ACC112 (cell line): Measurements from ENCODE around the gene ABCC1.
"Not testable (repeated sequence)": the region's sequence is repeated elsewhere in the genome, so short reads cannot be mapped to it uniquely, and the experiment has no call there.

Experiments
- H2AFZ ChIP-seq: fragments of 200-600 bp; sonication (generic); one replicate; pipeline ENCODE4 v1.6.0; 2017; ENCODE audit warnings: antibody characterized with exemption, low read length; ENCODE audit not compliant: unreplicated experiment
- H3K27ac ChIP-seq: fragments of 200-600 bp; sonication (generic); 2 replicates; pipeline ENCODE4 v1.5.1; 2014; ENCODE audit warnings: low read depth, mild to moderate bottlenecking, antibody characterized with exemption, low read length, moderate library complexity
- H3K27me3 ChIP-seq: fragments of 200-600 bp; sonication (generic); 2 replicates; pipeline ENCODE4 v1.6.1; 2014; ENCODE audit warnings: mild to moderate bottlenecking, antibody characterized with exemption, low read length, moderate library complexity, mixed read lengths; ENCODE audit not compliant: insufficient read depth
- H3K36me3 ChIP-seq: fragments of 200-600 bp; sonication (generic); 2 replicates; pipeline ENCODE4 v1.6.1; 2016; ENCODE audit warnings: mild to moderate bottlenecking, antibody characterized with exemption, low read length, moderate library complexity, mixed read lengths; ENCODE audit not compliant: insufficient read depth
- H3K4me1 ChIP-seq: fragments of 200-600 bp; sonication (generic); one replicate; pipeline ENCODE4 v1.6.1; 2016; ENCODE audit warnings: low read length, mixed read lengths; ENCODE audit not compliant: insufficient read depth, unreplicated experiment, control insufficient read depth
- H3K4me3 ChIP-seq: fragments of 200-600 bp; sonication (generic); 2 replicates; pipeline ENCODE4 v1.5.1; 2014; ENCODE audit warnings: mild to moderate bottlenecking, low read depth, low read length
- H3K79me2 ChIP-seq: fragments of 200-600 bp; sonication (generic); one replicate; pipeline ENCODE4 v1.6.0; 2016; ENCODE audit warnings: low read length; ENCODE audit not compliant: control insufficient read depth, unreplicated experiment, insufficient read depth

ABCC1 gene

GRCh38 chr16:16099320-16099719 is 149.9 kb downstream of the ABCC1 start:
- no peak overlapping the region for H2AFZ ChIP-seq
- H3K4me1 ChIP-seq = peaks cover 8% of the 10 kb centered on the region
- no peak overlapping the region for H3K4me3 ChIP-seq
- peaks cover 11% of the 10 kb centered on the region for H3K79me2 ChIP-seq
- H3K27ac ChIP-seq = no peak overlapping the region
- no peaks in the 10 kb centered on the region for H3K27me3 ChIP-seq
- H3K36me3 ChIP-seq = peaks cover 40% of the 10 kb centered on the region

DNA sequence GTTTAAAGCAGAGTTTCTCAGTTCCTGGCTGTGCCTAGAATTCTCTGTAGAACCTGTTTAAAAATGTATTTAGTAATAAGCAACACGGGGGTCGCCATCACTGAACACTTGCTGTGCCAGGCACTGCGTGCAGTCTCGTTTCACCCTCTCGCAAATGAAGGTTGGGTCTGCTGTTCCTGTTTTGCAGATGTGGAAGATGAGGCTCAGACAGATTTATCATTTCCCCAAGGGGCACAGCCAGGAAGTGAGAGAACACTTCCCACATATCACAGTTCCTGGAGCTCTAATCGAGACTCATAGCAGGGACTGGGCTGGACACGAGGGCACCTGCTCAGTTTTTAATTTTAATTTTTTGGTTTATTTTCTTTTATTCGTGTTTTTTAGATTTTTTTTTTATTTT is 151.2 kb downstream of the ABCC1 start:
- H3K79me2 ChIP-seq = peaks cover 11% of the 10 kb centered on the region
- H3K27me3 ChIP-seq = no peaks in the 10 kb centered on the region
- H2AFZ ChIP-seq = no peak overlapping the region
- H3K4me1 ChIP-seq = peaks cover 8% of the 10 kb centered on the region
- H3K36me3 ChIP-seq = peaks cover 40% of the 10 kb centered on the region
- H3K27ac ChIP-seq = no peak overlapping the region
- no peak overlapping the region for H3K4me3 ChIP-seq

GRCh38 chr16:16101585-16101984 is 152.2 kb downstream of the ABCC1 start:
- Histone ChIP-seq H3K27ac (no peak overlapping the region), H3K4me1 (no peaks in the 10 kb centered on the region), H3K36me3 (peaks cover 35% of the 10 kb centered on the region)

DNA sequence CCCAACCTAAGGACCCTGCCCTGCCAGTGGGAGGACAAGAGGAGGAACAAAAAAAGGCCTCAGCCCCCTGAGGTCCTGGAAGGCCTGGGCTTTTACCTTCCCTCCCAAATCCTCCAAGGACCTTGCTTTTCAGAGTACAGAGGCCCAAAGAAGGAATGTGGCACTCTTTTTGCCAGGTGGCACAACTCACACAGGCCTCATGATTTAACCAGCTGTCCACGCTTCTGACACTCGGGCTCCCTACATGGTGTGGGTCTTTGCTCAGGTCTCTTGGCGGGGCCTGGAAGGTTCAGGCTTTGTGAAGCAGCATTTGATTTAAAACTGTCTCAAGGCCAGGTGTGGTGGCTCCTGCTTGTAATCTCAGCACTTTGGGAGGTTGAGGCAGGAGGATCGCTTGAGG is 153.3 kb downstream of the ABCC1 start:
- no peaks in the 10 kb centered on the region for H3K27me3 ChIP-seq
- no peak overlapping the region for H3K4me3 ChIP-seq
- no peak overlapping the region for H3K27ac ChIP-seq
- no peak overlapping the region for H2AFZ ChIP-seq
- H3K36me3 ChIP-seq = peaks cover 35% of the 10 kb centered on the region
- H3K79me2 ChIP-seq = peaks cover 7% of the 10 kb centered on the region
- H3K4me1 ChIP-seq = no peaks in the 10 kb centered on the region

More at GRCh38 chr16:16101585-16101984, 152.2 kb downstream of the ABCC1 start:
- H3K27me3 ChIP-seq = no peaks in the 10 kb centered on the region
- H2AFZ ChIP-seq = no peak overlapping the region
- peaks cover 11% of the 10 kb centered on the region for H3K79me2 ChIP-seq
- H3K4me3 ChIP-seq = no peak overlapping the region

- not testable (repeated sequence) for H3K79me2 ChIP-seq, H3K27ac ChIP-seq, H3K27me3 ChIP-seq, H3K4me1 ChIP-seq, H3K4me3 ChIP-seq, H2AFZ ChIP-seq
- H3K36me3 ChIP-seq = peaks cover 39% of the 10 kb centered on the region
Measured at GRCh38 chr16:16104132-16104803, 154.9 kb downstream of the ABCC1 start.

DNA sequence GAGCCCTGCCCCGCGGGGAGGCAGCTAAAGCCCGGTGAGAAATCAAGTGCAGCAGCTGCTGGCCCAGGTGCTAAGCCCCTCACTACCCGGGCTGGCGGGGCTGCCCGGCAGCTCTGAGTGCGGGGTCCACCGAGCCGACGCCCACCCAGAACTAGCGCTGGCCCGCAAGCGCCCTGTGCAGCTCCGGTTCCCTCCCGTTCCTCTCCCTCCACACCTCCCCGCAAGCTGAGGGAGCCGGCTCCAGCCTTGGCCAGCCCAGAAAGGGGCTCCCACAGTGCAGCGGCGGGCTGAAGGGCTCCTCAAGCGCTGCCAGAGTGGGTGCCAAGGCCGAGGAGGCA is 155.4 kb downstream of the ABCC1 start:
- not testable (repeated sequence) for H3K27ac ChIP-seq, H3K4me1 ChIP-seq, H3K79me2 ChIP-seq, H3K27me3 ChIP-seq, H2AFZ ChIP-seq, H3K4me3 ChIP-seq
- peaks cover 44% of the 10 kb centered on the region for H3K36me3 ChIP-seq

DNA sequence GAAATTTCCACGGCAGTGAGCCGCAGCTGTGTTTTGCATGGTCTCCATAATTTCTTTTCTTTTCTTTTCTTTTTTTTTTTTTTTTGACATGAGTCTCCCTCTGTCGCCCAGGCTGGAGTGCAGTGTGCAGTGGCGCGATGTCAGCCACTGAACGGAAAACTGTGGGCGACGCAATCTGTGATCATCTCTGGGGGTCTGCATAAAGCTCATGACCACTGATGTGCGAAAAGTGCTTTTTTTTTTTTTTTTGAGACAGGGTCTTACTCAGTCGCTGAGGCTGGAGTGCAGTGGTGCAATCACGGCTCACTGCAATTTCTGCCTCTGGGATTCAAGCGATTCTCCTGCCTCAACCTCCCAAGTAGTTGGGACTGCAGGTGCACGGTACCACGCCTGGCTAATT is 156.2 kb downstream of the ABCC1 start:
- Histone ChIP-seq H3K79me2 (peaks cover 6% of the 10 kb centered on the region), H3K27ac (no peak overlapping the region), H3K36me3 (peaks cover 39% of the 10 kb centered on the region), H3K4me1 (no peaks in the 10 kb centered on the region), H3K27me3 (no peaks in the 10 kb centered on the region), H2AFZ (no peak overlapping the region), H3K4me3 (no peak overlapping the region)

DNA sequence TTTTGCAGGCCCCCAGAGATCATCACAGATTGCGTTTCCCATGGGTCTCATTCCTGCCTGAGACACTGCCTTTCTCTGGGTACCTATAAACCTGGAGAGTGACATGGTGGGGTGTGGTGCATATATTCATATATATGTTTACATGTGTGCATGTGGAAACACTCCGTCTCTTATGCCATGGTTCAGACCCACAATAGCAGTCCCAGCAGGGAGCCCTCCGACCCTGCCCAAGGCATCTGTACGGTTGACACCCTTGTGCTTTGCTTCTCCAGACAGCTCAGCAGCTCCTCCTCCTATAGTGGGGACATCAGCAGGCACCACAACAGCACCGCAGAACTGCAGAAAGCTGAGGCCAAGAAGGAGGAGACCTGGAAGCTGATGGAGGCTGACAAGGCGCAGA is 157.1 kb downstream of the ABCC1 start:
- no peaks in the 10 kb centered on the region for H3K4me1 ChIP-seq
- H3K27ac ChIP-seq = no peak overlapping the region
- peaks cover 5% of the 10 kb centered on the region for H3K79me2 ChIP-seq
- H3K36me3 ChIP-seq = peaks cover 38% of the 10 kb centered on the region; the same call in 1 of the 2 replicates
- H3K27me3 ChIP-seq = no peaks in the 10 kb centered on the region
- H3K4me3 ChIP-seq = no peak overlapping the region
- no peak overlapping the region for H2AFZ ChIP-seq

- Histone ChIP-seq H2AFZ (no peak overlapping the region), H3K27me3 (no peaks in the 10 kb centered on the region), H3K36me3 (peaks cover 38% of the 10 kb centered on the region), H3K27ac (no peak overlapping the region), H3K4me3 (no peak overlapping the region), H3K4me1 (no peaks in the 10 kb centered on the region), H3K79me2 (no peaks in the 10 kb centered on the region)
Measured at GRCh38 chr16:16107839-16108238, 158.4 kb downstream of the ABCC1 start.

DNA sequence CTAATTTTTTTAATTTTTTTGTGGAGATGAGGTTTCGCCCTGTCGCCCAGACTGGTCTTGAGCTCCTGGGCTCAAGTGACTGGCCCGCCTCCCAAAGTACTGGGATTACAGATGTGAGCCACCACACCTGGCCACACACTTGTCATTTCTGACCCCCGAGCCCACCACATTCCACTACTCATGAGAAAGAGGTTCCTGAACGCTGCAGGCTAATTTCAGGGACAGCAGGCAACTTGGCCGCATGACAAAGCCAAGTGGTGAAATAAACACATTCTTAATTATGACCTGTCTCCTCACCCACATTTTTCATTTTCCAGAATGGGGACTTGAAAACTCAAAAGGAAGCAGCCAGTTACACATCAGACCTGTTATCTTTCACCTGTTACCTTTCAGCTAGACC is 159.3 kb downstream of the ABCC1 start:
- H3K27me3 ChIP-seq = no peaks in the 10 kb centered on the region
- H2AFZ ChIP-seq = no peak overlapping the region
- no peak overlapping the region for H3K4me3 ChIP-seq
- H3K79me2 ChIP-seq = no peaks in the 10 kb centered on the region
- H3K4me1 ChIP-seq = no peaks in the 10 kb centered on the region
- H3K36me3 ChIP-seq = peaks cover 39% of the 10 kb centered on the region
- no peak overlapping the region for H3K27ac ChIP-seq

DNA sequence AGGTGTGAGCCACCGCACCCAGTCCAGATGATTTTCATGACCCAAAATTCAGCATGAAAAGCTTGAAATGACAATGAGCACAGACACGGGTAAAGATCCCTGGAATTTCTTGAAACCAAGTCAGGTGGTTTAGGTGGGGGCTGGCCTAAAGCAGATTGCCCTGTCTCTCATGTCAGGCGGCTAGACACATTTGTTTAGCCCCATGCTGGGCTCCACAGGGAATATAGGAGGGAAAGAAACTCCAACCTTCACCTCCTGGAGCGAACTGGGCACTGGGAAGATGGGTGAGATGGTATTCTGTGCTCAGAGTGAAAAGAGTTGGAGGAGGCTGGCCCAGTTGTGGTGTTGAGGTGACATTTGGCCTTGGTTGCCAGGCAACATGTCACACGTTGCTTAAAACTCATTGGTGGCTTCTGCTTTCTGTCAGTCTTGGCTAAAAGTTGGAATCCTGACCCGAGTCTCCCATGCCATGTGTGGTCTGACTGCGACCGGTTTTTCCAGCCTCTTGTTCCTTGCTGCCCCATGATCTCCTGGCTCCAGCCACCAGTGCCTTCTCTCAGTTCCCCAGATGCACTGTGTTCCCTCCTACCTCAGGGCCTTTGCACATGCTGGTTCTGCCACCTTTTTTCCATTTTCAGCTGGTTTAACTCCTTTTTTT is 160.2 kb downstream of the ABCC1 start:
- no peak overlapping the region for H3K27ac ChIP-seq
- H3K36me3 ChIP-seq = peaks cover 39% of the 10 kb centered on the region
- H2AFZ ChIP-seq = no peak overlapping the region
- H3K27me3 ChIP-seq = no peaks in the 10 kb centered on the region
- H3K79me2 ChIP-seq = no peaks in the 10 kb centered on the region
- H3K4me3 ChIP-seq = no peak overlapping the region
- no peaks in the 10 kb centered on the region for H3K4me1 ChIP-seq
